NCI-H524 (cell line): ENCODE measurements around the gene WDR5B.
"Not testable (repeated sequence)": the region's sequence is repeated elsewhere in the genome, so short reads cannot be mapped to it uniquely, and the experiment has no call there.

Experiments
- DNase-seq, 2 experiments: peaks; one replicate each; lab custom pipeline; 2025; lab: John Stamatoyannopoulos, UW

Gene WDR5B

DNA sequence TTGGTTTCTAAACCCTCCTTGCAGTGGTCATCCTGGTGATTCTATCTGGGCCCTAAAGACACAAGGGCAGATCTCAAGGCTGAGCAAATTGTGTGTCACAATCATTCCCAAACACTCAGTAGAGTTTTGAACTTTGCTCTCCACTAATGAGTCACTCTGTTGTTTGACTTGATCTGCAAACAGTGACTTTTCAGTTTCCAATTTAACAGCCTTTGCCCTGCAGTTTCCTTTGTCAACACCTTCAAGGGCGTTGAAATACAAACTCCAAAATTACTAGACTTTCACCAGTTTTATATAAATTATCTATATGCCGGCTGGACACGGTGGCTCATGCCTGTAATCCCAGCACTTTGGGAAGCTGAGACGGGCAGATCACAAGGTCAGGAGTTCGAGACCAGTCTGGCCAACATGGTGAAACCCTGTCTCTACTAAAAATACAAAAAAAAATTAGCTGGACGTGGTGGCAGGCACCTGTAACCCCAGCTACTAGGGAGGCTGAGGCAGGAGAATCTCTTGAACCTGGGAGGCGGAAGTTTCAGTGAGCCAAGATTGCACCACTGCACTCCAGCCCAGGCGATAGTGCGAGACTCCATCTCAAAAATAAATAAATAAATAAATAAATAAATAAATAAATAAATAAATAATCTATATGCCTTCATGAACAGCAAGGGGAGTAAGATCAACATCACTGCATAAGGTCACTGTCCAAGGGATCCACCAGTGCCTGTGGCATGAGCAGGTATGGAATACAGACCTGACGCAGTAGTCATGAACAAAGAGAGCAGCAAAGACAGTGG, 50.1 kb downstream of the WDR5B start:
- not testable (repeated sequence) for DNase-seq

DNA sequence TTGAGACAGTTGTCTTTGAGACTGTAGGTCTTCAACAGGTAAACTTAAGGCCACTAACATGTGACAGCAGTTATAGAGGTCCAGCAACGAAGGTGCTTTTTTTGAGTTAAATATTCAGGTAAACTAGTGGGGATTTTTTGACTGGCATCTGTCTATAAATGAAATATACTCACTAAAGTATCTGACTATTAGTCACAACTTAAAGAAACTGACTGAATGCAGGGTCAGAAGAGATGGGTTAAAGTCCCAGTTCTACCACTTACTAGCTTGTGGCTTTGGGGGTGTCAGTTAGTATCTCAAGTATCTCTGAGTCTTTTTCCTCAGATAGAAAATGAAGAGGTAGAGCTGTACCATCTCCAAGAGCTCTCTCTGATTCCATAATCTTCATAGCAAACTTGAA, 50.8 kb downstream of the WDR5B start:
- no peak for DNase-seq

DNA sequence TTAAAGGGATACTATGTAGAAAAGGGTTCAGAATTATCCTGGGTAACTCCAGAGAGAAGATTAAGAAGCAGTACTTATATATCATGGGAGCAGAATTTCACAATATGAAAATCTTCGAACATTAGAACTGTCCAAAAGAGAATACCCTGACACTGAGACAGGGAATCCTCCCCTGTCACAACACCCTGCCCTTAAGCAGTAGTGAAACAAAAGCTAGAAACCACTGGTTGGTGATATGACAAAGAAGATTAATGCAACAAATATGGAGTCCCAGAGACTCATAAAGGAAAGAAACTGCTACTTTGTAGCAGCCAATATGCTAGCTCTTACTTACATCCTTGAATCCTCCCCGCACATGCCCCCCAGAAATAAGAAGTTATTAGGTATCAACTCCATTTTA, 51.4 kb downstream of the WDR5B start:
- no peak for DNase-seq
